T-helper 2 cell (primary cell): ENCODE measurements around the gene THAP10.
"Not testable (repeated sequence)": the region's sequence is repeated elsewhere in the genome, so short reads cannot be mapped to it uniquely, and the experiment has no call there.

Source experiments
- DNase-seq, 5 experiments: peaks; one replicate each; pipeline versions ENCODE4 v3.0.0 to v3.0.0-alpha.2; 2012 to 2022

THAP10 gene

DNA sequence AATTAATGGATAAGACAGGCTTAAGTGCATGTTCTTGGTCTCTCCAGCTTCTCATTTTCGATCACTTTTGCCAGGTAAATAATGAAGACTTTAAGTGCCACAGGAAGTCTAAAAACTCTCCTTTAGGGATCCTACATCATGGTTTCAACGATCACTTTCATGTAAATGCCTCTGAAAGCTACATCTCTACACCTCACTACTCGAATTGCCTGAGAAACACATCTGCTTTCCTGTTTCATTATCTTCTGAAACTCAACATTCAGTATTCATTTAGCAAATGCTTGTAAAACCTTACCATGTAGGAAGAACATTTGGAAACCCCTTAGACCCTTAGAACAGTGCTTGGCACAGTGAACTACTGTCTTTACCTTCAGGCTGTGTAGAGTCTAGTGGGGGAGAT, 16.2 kb downstream of the THAP10 start:
- DNase-seq, result no peak

DNA sequence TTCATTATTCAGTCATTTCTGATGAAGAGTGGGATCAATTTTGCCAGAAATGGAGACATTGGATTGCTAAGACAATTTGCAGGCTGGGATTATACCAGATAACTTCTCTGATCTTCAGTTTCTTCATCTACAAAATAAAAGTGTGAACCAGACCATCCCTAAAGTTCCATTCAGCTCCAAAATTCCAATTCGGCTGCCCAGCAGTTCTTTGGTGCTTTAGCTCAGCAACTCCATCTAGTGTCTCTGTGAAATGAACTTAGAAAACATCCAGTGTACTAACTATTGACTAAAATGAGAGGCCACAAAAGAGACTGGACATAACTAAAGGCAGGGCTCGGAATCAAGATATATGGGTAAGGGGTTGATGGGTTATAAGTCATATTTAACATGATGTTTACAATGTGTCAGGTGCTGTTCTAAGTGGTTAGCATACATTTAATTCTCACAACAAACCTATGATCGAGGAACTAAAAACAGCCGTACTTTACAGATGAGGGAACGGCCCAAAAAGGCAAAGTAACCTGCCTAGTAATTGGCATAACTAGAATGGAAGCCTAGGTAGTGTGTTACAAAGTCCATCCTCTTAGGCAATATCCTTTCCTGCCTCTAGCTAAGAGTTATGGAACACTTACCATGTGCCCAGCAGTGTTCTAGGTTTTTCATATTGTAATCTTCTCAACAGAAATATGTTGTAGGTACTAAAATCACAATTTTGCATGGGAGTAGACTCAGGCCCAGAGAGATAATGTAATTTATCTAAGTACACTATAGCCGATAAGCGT, 17.0 kb downstream of the THAP10 start:
- no peak for DNase-seq

DNA sequence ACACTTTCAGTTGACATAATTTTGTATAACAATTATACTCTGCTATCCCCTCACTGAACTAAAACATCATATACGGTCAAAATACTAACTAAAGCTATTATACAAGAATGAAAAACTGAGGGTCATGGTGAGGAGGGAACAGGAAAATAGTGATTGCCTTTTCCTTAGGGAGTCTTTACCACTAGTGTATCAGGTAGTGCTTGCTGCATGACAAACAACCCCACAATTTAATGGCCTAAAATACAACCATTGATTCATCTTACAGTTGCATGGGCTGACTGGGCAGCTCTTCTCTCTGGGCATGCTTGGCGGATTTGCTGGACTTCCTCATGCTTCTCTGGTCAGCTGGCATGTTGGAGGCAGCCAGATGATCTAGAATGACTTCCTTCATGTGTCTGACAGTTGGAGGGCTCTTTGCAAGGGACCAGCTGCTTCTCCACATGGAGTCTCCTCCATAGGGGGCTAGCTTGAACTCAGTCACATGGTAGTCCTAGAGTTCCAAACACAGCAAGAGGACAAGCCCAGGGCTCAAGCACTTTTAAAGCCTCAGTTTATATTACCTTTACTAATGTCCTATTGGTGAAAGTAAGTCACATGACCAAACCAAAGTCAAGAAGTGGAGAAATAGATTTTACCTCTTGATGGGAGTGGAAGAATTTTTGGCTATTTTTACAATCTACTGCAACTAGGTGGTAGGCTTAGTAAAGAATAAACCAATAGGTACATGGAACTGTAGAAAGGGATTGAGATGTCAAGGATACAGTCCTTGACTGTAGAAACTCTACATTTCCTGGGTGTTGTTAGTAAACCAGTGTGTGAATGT, 18.8 kb downstream of the THAP10 start:
- DNase-seq, result no peak

DNA sequence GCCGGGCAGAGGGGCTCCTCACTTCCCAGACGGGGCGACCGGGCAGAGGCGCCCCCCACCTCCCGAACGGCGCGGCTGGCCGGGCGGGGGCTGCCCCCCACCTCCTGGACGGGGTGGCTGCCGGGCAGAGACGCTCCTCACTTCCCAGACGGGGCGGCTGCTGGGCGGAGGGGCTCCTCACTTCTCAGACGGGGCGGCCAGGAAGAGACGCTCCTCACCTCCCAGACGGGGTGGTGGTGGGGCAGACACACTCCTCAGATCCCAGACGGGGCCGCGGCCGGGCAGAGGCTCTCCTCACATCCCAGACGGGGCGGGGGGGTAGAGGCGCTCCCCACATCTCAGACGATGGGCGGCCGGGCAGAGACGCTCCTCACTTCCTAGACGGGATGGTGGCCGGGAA, 20.7 kb downstream of the THAP10 start:
- not testable (repeated sequence) for DNase-seq

GRCh38 chr15:70870051-70870450, 22.2 kb downstream of the THAP10 start:
- no peak for DNase-seq

GRCh38 chr15:70869346-70869745, 22.9 kb downstream of the THAP10 start:
- no peak for DNase-seq

DNA sequence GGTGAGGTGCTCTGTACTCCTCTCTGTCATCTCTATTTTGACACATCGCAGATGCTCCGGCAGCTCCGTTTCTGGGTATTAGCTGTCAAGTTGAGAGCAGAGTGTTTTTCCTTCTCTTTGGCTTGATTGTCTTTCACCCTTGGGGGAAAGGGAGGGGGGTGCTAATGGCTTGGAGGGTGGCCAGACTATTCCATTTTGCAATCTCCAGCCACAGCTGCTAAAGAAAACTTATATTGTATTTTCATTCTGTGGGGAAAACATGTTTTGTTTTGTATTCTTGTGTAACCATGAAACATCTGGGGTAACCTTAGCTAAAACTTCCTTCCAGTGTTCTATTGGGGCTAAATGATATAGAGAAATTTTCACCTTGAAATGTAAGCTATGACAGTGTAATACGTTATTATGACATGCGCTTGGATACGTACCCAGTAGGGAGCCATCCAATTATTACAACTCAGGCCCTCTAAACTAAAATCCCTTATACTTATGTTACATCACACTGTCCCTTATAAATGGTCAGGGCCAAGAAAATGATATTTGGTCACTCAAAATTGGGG, 24.2 kb downstream of the THAP10 start:
- DNase-seq, result no peak

GRCh38 chr15:70866982-70867641, 25.1 kb downstream of the THAP10 start:
- DNase-seq, result no peak

DNA sequence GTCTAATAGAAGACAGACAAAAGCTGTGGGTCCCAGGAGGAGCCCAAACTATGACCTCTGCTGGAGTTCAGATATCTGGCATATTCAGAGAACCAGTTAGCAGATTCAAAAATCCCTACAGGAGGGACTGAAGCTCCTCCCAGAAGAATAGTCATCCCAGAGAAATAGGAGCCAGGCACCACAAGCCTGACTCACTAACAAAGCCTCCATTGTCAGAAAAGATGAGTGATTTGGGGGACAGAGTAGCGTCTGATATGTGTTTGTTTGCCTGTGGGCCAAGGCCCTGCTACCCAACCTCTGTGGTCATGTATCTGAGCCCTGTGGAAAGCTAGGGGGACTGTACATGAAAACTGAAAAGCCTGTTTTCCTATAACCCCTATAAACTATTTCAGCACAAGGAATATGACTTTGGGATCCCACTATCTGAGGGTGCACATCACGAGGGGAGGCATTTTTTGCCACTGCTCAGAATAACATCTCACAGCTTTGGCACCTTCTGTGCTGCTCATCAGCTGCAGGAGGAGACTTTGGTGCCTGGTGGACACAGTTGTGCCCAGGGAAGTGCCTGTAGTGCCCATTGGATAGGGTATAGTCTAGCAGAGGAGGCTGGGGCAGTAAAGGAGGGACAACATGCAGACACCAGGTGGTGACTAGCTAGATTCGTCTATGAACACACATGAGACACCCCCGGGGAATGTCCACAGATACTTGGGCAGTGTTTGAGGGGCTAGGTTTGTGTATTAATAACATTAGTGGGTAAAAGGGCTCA, 28.6 kb downstream of the THAP10 start:
- no peak for DNase-seq

DNA sequence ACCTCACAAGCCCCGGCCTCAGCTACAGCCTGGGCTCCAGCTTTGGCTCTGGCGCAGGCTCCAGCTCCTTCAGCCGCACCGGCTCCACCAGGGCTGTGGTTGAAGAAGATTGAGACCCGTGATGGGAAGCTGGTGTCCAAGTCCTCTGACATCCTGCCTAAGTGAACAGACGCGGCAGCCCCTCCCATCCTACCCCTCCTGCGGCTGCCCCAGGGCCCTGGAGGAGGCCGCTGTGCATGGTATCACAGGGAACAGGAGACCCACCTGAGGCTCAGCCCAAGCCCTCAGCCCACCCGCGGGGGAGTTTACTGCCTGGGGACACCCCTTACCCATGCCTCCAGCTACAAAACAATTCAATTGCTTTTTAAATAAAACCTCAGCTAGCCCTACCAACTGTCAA, 32.2 kb downstream of the THAP10 start:
- DNase-seq, result no peak

DNA sequence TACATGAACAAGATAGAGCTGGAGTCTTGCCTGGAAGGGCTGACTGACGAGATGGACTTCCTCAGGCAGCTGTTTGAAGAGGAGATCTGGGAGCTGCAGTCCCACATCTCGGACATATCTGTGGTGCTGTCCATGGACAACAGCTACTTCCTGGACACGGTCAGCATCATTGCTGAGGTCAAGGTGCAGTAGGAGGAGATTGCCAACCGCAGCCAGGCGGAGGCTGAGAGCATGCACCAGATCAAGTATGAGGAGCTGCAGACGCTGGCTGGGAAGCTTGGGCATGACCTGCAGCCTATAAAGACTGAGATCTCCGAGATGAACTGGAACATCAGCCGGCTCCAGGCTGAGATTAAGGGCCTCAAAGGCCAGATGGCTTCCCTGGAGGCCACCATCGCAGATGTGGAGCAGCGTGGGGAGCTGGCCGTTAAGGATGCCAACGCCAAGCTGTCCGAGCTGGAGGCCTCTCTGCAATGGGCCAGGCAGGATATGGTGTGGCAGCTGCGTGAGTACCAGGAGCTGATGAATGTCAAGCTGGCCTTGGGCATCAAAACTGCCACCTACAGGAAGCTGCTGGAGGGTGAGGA, 32.8 kb downstream of the THAP10 start:
- DNase-seq, result no peak

DNA sequence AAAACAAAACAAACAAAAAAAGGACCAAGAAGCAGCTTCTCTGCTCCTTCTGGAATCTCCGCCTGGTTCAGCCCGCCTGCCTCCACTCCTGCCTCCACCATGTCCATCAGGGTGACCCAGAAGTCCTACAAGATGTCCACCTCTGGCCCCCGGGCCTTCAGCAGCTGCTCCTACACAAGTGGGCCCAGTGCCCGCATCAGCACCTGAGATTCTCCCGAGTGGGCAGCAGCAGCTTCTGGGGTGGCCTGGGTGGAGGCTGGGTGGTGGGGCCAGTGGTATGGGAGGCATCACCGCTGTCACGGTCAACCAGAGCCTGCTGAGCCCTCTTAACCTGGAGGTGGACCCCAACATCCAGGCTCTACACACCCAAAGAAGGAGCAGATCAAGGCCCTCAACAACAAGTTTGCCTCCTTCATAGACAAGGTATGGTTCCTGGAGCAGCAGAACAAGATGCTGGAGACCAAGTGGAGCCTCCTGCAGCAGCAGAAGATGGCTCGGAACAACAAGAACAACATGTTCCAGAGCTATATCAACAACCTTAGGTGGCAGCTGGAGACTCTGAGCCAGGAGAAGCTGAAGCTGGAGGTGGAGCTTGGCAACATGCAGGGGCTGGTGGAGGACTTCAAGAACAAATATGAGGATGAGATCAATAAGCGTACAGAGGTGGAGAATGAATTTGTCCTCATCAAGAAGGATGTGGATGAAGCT, 33.5 kb downstream of the THAP10 start:
- DNase-seq, result not testable (repeated sequence)

- DNase-seq, result no peak
Measured at GRCh38 chr15:70857562-70858285, 34.5 kb downstream of the THAP10 start.

- no peak for DNase-seq
Measured at GRCh38 chr15:70856884-70857561, 35.2 kb downstream of the THAP10 start.

DNA sequence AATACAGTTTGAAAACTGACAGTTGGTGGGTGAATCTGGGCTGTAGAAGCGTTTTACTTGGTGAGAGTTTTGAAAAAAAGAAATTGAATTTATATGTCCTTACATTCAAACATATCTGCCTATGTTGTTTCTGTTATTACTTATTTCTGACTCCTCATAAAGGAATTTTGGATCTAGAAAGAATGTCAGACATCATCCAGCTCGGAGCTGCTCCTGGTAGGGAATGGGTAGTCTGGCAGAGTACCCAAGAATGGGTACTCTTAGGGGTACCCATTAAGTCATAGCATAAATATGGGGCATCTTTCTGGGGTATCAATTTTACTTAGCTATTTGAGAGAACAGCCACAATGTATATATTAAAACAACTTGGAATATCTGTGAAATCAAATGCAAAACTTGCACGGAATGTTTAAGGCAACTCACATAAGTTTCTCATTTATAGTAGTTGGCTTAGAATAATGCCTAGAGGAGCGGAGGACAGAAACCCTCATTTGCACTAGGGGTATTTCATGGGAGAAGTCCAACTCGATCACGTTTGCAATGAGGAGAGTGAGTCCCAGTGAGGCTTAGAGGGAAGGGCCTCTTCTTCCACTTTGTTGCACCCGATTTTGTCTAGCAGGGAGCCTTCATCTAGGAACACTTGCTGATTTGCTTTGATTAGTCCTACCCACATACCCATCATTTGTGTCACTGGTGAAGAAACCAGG, 35.9 kb downstream of the THAP10 start:
- DNase-seq, result no peak

DNA sequence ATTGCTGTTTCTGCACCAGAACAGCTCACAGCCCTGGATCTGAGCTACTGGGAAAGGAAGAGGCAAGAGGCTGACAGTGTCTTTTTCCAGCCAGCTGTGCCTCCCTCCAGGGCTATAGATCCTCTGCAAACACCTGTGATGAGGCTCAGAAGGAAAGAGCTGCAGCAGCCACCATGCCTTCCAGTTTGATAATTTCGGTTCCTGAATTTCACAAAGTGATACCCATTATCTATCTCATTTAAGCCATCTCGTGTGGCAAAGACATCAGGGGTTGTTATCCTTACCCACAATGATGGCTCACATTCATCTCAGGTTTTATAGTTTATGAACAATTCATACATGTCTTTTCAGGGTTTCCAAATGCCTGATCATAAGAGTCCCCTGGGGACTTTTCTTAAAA, 36.5 kb downstream of the THAP10 start:
- DNase-seq, result no peak

DNA sequence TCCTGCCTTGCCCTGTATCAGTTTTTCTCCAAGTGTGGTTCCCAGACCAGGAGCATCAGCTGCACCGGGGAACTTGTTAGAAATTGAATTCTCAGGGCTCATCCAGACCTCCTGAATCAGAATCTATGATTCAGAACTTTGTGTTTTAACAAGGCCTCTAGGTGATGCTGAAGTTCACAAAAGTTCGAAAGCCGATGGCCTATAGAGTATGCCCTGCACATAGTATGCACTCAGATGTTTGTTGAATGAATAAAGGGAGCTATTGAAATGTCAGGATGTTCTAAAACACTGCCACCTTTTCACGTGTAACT, 37.6 kb downstream of the THAP10 start:
- DNase-seq, result no peak

GRCh38 chr15:70853973-70854665, 38.1 kb downstream of the THAP10 start, which contains the start of gene LARP6:
Gene LARP6 (minus strand): TSS chr15:70854157. CDS start chr15:70854088, 69 bp downstream.
- DNase-seq, result no peak
